PC-9 (cell line): ENCODE measurements around the gene SH3PXD2B. TPM values are rescaled to one million over a fixed set of nuclear protein-coding genes. Genes with fewer than 3 reads are reported as not detected.
A peak's percentile ranks its signal among the peaks of the same experiment; 100 is the strongest.

Experiments used
- BruUV-seq: library from RNA; stranded (reverse); fragments of 400-500 nt; replicated peaks from 2 replicates; lab custom pipeline; 2021; lab: Mats Ljungman, UMichigan
- CTCF ChIA-PET: fragments of 300-600 bp; sonication (Branson Sonifier 250); formaldehyde crosslinking; loops from one replicate; lab custom pipeline; 2022; ENCODE audit warnings: antibody characterized with exemption; lab: Charles Lee
- POLR2A ChIA-PET: fragments of 300-600 bp; sonication (Branson Sonifier 250); formaldehyde crosslinking; loops from one replicate; lab custom pipeline; 2022; ENCODE audit warnings: antibody characterized with exemption; ENCODE audit not compliant: unreplicated experiment; lab: Charles Lee
- DNase-seq, 2 experiments: peaks; one replicate each; pipeline versions ENCODE4 v3.0.0 to v3.0.0-alpha.2; 2015 to 2022; ENCODE audit warnings: mixed read lengths in 1 of 2
- H2AFZ ChIP-seq: fragments of 200-600 bp; sonication (generic); 2 replicates; pipeline ENCODE4 v1.8.1; 2017; ENCODE audit warnings: antibody characterized with exemption
- H3F3A ChIP-seq: fragments of 200-600 bp; sonication (generic); 2 replicates; pipeline ENCODE4 v1.8.1; 2017; ENCODE audit warnings: antibody characterized with exemption, mild to moderate bottlenecking, low read depth; ENCODE audit not compliant: insufficient read depth
- H3K27ac ChIP-seq: fragments of 200-600 bp; sonication (generic); 2 replicates; pipeline ENCODE4 v1.6.1; 2016; ENCODE audit warnings: mixed run types
- H3K27me3 ChIP-seq: fragments of 200-600 bp; sonication (generic); 2 replicates; pipeline ENCODE4 v1.6.1; 2016; ENCODE audit warnings: low read depth, mixed run types; ENCODE audit not compliant: insufficient read depth
- H3K36me3 ChIP-seq: fragments of 200-600 bp; sonication (generic); 2 replicates; pipeline ENCODE4 v1.6.1; 2016; ENCODE audit warnings: low read depth, mixed run types
- H3K4me1 ChIP-seq: fragments of 200-600 bp; sonication (generic); replicated peaks from 2 replicates; pipeline ENCODE4 v1.6.1; 2016; ENCODE audit warnings: mixed run types; ENCODE audit not compliant: insufficient read depth
- H3K4me2 ChIP-seq: fragments of 200-600 bp; sonication (generic); 2 replicates; pipeline ENCODE4 v1.6.1; 2017; ENCODE audit warnings: mixed run types
- H3K4me3 ChIP-seq: fragments of 200-600 bp; sonication (generic); 2 replicates; pipeline ENCODE4 v1.6.1; 2016; ENCODE audit warnings: mixed run types
- H3K79me2 ChIP-seq: fragments of 200-600 bp; sonication (generic); 2 replicates; pipeline ENCODE4 v1.6.1; 2017; ENCODE audit warnings: low read depth, mixed run types
- H3K9me2 ChIP-seq: fragments of 200-600 bp; sonication (generic); 2 replicates; pipeline ENCODE4 v1.8.1; 2017; ENCODE audit warnings: mild to moderate bottlenecking; ENCODE audit not compliant: insufficient read depth
- H3K9me3 ChIP-seq: fragments of 200-600 bp; sonication (generic); 2 replicates; pipeline ENCODE4 v1.8.1; 2016; ENCODE audit warnings: low read depth; ENCODE audit not compliant: insufficient read depth
- H4K20me1 ChIP-seq: fragments of 200-600 bp; sonication (generic); 2 replicates; pipeline ENCODE4 v1.8.1; 2017; ENCODE audit not compliant: insufficient read depth
- EZH2 ChIP-seq: fragments of 200-600 bp; sonication (generic); IDR thresholded peaks from 2 replicates; pipeline ENCODE4 v1.8.0; 2017; ENCODE audit warnings: antibody characterized with exemption, low read depth
- intact Hi-C: fragments of 100-400 bp; cut with micrococcal nuclease; formaldehyde crosslinking; loops from one replicate; pipeline ENCODE4 v1.10.0; 2022; ENCODE audit not compliant: unreplicated experiment
- total RNA-seq: library from RNA; stranded (reverse); gene quantifications from 2 replicates; pipeline ENCODE4 v1.2.3, GENCODE V29; 2021
- TF ChIP-seq, protein P1 (sequence below): fragments of 200-600 bp; sonication (generic); conservative IDR thresholded peaks from 2 replicates; pipeline ENCODE4 v1.6.1; 2017; ENCODE audit warnings: mixed run types, antibody characterized with exemption, mild to moderate bottlenecking, moderate library complexity

The SH3PXD2B gene
- total RNA-seq, 1 experiment from 2014 or later, result 29.3 TPM

DNA sequence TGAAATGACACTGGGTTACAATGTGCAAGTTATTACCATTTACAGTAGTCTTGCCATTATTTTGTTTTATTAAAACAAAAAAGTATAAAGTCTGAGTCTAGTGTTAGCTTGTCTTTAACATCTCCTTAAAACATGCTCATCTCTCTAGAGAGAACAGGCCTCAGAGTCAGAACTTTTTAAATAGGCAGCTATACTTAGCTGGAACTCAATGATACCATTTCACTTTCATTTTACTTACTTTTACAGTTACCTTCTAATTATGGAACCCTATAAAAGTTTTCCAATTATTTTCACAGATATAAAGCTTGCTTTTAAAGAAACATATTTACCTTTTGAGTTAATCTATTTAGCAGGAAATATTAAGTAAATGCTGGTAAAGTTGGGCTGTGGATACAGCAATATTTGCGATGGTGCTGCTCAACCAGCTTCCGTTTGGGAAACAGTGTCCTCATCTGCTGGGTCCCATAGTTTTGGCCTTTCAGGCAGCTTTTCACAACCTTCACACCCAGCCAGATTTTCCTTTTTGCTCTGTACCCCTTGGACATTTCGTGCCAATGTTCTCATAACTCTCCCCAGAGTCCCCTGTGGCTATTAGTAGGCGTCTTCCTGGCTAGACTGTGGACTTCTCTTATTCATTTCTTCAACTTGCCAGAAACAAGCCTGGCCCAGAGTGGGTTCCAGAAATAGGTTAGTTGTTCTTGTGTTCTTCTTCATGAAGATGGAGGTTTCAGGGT lies 134.4 kb downstream of the SH3PXD2B start:
- intact Hi-C loops, result no loop called here
- BruUV-seq, result no TSS peak
- Histone ChIP-seq H3K4me2 (no peak overlapping the region), H3K4me1 (peaks cover 25% of the 10 kb centered on the region), H3K9me2 (no peaks in the 10 kb centered on the region), H3K79me2 (no peaks in the 10 kb centered on the region), H3K27me3 (no peaks in the 10 kb centered on the region), H4K20me1 (no peaks in the 10 kb centered on the region), H3K36me3 (no peaks in the 10 kb centered on the region), H3K4me3 (no peak overlapping the region), H3K9me3 (no peaks in the 10 kb centered on the region), H3F3A (peaks cover 19% of the 10 kb centered on the region), H3K27ac (no peak overlapping the region), H2AFZ (no peak overlapping the region)
- POLR2A ChIA-PET, result no interaction called here
- TF ChIP-seq, protein P1, sequence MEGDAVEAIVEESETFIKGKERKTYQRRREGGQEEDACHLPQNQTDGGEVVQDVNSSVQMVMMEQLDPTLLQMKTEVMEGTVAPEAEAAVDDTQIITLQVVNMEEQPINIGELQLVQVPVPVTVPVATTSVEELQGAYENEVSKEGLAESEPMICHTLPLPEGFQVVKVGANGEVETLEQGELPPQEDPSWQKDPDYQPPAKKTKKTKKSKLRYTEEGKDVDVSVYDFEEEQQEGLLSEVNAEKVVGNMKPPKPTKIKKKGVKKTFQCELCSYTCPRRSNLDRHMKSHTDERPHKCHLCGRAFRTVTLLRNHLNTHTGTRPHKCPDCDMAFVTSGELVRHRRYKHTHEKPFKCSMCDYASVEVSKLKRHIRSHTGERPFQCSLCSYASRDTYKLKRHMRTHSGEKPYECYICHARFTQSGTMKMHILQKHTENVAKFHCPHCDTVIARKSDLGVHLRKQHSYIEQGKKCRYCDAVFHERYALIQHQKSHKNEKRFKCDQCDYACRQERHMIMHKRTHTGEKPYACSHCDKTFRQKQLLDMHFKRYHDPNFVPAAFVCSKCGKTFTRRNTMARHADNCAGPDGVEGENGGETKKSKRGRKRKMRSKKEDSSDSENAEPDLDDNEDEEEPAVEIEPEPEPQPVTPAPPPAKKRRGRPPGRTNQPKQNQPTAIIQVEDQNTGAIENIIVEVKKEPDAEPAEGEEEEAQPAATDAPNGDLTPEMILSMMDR, result no peak
- TF ChIP-seq EZH2, result no peak
- CTCF ChIA-PET, result no interaction called here
- DNase-seq, result no peak

GRCh38 chr5:172315587-172316493 lies 138.5 kb downstream of the SH3PXD2B start:
- no peaks in the 10 kb centered on the region for H3K9me2 ChIP-seq
- POLR2A ChIA-PET, result interaction anchor here (0.7 to 0.8 kb wide), 2 partner anchors 12 to 18 kb away, joined by 3 to 10 read pairs; no protein-coding TSS in a partner anchor
- no peaks in the 10 kb centered on the region for H3K36me3 ChIP-seq
- intact Hi-C loops, result loop anchor here (2.0 kb wide), 1 partner anchor 45 kb away; no protein-coding TSS in a partner anchor
- no peaks in the 10 kb centered on the region for H4K20me1 ChIP-seq
- H3K4me2 ChIP-seq, result peak overlapping the region; percentile 77
- H3K9me3 ChIP-seq, result no peaks in the 10 kb centered on the region
- H2AFZ ChIP-seq, result peak overlapping the region; percentile 73; the same call in 1 of the 2 replicates
- H3K79me2 ChIP-seq, result no peaks in the 10 kb centered on the region
- peaks cover 37% of the 10 kb centered on the region for H3K4me1 ChIP-seq
- peak overlapping the region; percentile 96 for H3K27ac ChIP-seq
- no peak for DNase-seq
- no peaks in the 10 kb centered on the region for H3K27me3 ChIP-seq
- BruUV-seq, result no TSS peak
- TF ChIP-seq, protein P1, result no peak
- TF ChIP-seq EZH2, result no peak
- CTCF ChIA-PET, result interaction anchor here (0.6 kb wide), 1 partner anchor 13 kb away, joined by 4 read pairs; no protein-coding TSS in a partner anchor
- H3K4me3 ChIP-seq, result no peak overlapping the region; the same call in 1 of the 2 replicates
- H3F3A ChIP-seq, result peaks cover 32% of the 10 kb centered on the region

DNA sequence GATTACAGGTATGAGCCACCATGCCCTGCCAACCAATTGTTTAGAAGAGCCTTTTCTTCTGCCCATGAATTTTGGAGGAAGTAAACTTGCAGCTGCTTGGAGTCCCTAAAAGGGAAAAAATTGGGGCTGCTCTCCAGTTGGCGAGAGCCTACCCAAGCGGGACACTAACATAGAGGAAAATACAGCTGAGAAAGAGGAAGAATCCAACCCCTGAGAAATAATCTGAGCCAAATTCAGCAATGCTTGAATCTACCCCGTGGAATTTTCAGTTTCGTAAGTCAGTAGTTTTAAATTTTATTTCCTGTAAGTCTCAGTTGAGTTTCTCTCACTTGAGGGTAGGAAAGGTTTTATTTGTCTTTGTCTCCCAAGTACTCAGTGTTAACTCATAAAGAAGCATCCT lies 140.4 kb downstream of the SH3PXD2B start:
- CTCF ChIA-PET, result interaction anchor here (0.6 kb wide), 2 partner anchors 21 to 146 kb away, joined by 17 to 20 read pairs; no protein-coding TSS in a partner anchor
- BruUV-seq, result no TSS peak

More for the DNA sequence above, 140.4 kb downstream of the SH3PXD2B start:
- intact Hi-C loops, result loop anchor here (2.0 to 5.0 kb wide), 2 partner anchors 47 to 98 kb away; no protein-coding TSS in a partner anchor
- Histone ChIP-seq H3K36me3 (no peaks in the 10 kb centered on the region), H3K79me2 (no peaks in the 10 kb centered on the region), H3K9me3 (no peaks in the 10 kb centered on the region), H3K4me1 (peaks cover 30% of the 10 kb centered on the region), H4K20me1 (no peaks in the 10 kb centered on the region), H3K27ac (peak overlapping the region; percentile 96), H3K4me3 (peak overlapping the region; percentile 38; the same call in 1 of the 2 replicates), H2AFZ (peak overlapping the region; percentile 73), H3K9me2 (no peaks in the 10 kb centered on the region), H3K4me2 (peak overlapping the region; percentile 77), H3K27me3 (no peaks in the 10 kb centered on the region), H3F3A (peaks cover 33% of the 10 kb centered on the region)
- TF ChIP-seq, protein P1, result no peak
- TF ChIP-seq EZH2, result no peak
- POLR2A ChIA-PET, result no interaction called here
- peak in 1 of 2 experiments; percentile 36 for DNase-seq
